ENCODE data around the gene BLMH. TPM values are rescaled to one million over a fixed set of nuclear protein-coding genes. Genes with fewer than 3 reads are reported as not detected.

Gene BLMH
- total RNA-seq, 1 donor from 2014 or later, result 103 TPM

DNA sequence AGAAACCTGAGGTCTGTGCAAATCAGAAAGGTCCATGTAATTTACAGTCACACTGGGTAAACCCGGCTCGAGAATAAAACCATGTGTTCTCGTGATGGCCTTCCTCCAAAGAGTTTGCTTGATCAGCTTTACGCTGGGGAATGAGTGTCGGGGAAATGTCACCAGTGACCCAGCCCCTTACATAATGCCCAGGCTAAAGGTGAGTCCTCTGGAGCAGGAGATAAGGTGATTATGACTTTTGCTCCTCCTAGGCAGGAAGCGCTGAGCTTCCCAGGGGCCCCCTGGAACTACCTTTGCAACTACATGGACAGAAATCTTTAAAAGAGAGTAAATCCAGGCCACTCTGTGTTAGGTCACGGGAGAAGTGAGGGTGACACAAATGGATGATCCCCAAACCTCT is 71.9 kb downstream of the BLMH start:
- no peaks in the 10 kb centered on the region for H3K4me1 Mint-ChIP-seq (ENCODE audit: low read depth, unreplicated experiment)
- no peak overlapping the region for H3K27ac Mint-ChIP-seq (ENCODE audit: unreplicated experiment)
- peaks cover 2% of the 10 kb centered on the region for H3K9me3 Mint-ChIP-seq (ENCODE audit: unreplicated experiment)
- H3K27me3 Mint-ChIP-seq (ENCODE audit: unreplicated experiment), result no peaks in the 10 kb centered on the region
- no peak for TF ChIP-seq CTCF (IDR thresholded peaks at IDR 0.05; ENCODE audit: partially characterized antibody, unreplicated experiment)
- DNase-seq, result no peak
- H3K4me3 Mint-ChIP-seq (ENCODE audit: unreplicated experiment), result no peak overlapping the region
- H3K36me3 Mint-ChIP-seq (ENCODE audit: unreplicated experiment), result no peaks in the 10 kb centered on the region

GRCh38 chr17:30219315-30219714 is 72.4 kb downstream of the BLMH start:
- no peaks in the 10 kb centered on the region for H3K27me3 Mint-ChIP-seq (ENCODE audit: unreplicated experiment)
- no peak for TF ChIP-seq CTCF (IDR thresholded peaks at IDR 0.05; ENCODE audit: partially characterized antibody, unreplicated experiment)
- H3K4me1 Mint-ChIP-seq (ENCODE audit: low read depth, unreplicated experiment), result no peaks in the 10 kb centered on the region
- DNase-seq, result no peak
- H3K27ac Mint-ChIP-seq (ENCODE audit: unreplicated experiment), result no peak overlapping the region
- no peaks in the 10 kb centered on the region for H3K36me3 Mint-ChIP-seq (ENCODE audit: unreplicated experiment)
- H3K4me3 Mint-ChIP-seq (ENCODE audit: unreplicated experiment), result no peak overlapping the region
- peaks cover 2% of the 10 kb centered on the region for H3K9me3 Mint-ChIP-seq (ENCODE audit: unreplicated experiment)

DNA sequence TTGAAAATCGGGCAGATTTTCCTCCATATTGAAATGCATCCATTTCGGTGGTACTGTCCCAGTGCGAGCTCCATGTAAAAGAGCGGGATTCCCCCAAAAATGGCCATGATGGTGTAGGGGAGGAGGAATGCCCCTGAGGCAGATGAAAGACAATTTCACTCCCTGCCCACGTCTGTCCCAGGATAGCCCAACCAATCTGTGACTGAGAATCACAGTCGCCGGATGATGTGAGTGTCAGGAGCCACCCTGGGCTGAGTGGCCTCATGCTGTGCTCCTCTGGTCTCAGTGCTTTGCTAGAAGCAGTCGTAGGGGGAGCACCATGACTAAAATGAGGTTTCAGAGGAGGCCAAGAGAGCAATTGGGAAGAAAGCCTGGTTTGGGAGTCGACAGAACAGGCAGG is 72.9 kb downstream of the BLMH start:
- H3K27me3 Mint-ChIP-seq (ENCODE audit: unreplicated experiment), result no peaks in the 10 kb centered on the region
- DNase-seq, result no peak
- H3K4me1 Mint-ChIP-seq (ENCODE audit: low read depth, unreplicated experiment), result no peaks in the 10 kb centered on the region
- no peak overlapping the region for H3K4me3 Mint-ChIP-seq (ENCODE audit: unreplicated experiment)
- H3K27ac Mint-ChIP-seq (ENCODE audit: unreplicated experiment), result no peak overlapping the region
- TF ChIP-seq CTCF (IDR thresholded peaks at IDR 0.05; ENCODE audit: partially characterized antibody, unreplicated experiment), result no peak
- H3K36me3 Mint-ChIP-seq (ENCODE audit: unreplicated experiment), result no peaks in the 10 kb centered on the region
- peaks cover 2% of the 10 kb centered on the region for H3K9me3 Mint-ChIP-seq (ENCODE audit: unreplicated experiment)

DNA sequence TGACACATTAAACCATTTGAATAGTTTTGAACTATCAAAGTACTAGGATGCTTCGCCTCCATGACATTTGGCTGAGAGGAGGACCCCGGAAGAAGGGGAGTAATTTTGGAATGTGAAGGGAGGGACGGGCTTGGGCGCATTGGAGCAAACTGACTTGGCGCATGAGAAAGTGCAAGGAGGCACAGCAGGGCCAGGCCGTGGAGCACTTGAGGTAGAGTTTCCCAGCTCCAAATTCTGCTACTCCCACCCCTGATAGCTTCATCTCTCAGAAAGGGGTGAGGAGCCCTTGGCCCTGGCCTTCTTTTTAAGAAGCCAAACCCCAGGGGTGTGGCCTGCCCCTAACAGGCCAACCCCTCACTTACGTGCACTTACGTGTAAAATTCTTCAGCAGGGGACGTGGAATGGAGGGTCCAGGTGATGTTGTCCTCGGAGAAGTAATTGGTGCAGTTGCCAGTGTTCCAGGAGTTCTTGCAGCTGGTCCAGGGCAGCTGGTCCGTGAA is 73.9 kb downstream of the BLMH start:
- no peaks in the 10 kb centered on the region for H3K36me3 Mint-ChIP-seq (ENCODE audit: unreplicated experiment)
- H3K4me3 Mint-ChIP-seq (ENCODE audit: unreplicated experiment), result no peak overlapping the region
- no peak for DNase-seq
- H3K4me1 Mint-ChIP-seq (ENCODE audit: low read depth, unreplicated experiment), result no peaks in the 10 kb centered on the region
- no peak for TF ChIP-seq CTCF (IDR thresholded peaks at IDR 0.05; ENCODE audit: partially characterized antibody, unreplicated experiment)
- H3K27me3 Mint-ChIP-seq (ENCODE audit: unreplicated experiment), result no peaks in the 10 kb centered on the region
- H3K9me3 Mint-ChIP-seq (ENCODE audit: unreplicated experiment), result peaks cover 2% of the 10 kb centered on the region
- H3K27ac Mint-ChIP-seq (ENCODE audit: unreplicated experiment), result no peak overlapping the region

GRCh38 chr17:30217054-30217453 is 74.7 kb downstream of the BLMH start:
- H3K27me3 Mint-ChIP-seq (ENCODE audit: unreplicated experiment), result no peaks in the 10 kb centered on the region
- no peak overlapping the region for H3K27ac Mint-ChIP-seq (ENCODE audit: unreplicated experiment)
- no peak for TF ChIP-seq CTCF (IDR thresholded peaks at IDR 0.05; ENCODE audit: partially characterized antibody, unreplicated experiment)
- H3K4me3 Mint-ChIP-seq (ENCODE audit: unreplicated experiment), result no peak overlapping the region
- no peaks in the 10 kb centered on the region for H3K36me3 Mint-ChIP-seq (ENCODE audit: unreplicated experiment)
- H3K4me1 Mint-ChIP-seq (ENCODE audit: low read depth, unreplicated experiment), result no peaks in the 10 kb centered on the region
- DNase-seq, result no peak
- peaks cover 2% of the 10 kb centered on the region for H3K9me3 Mint-ChIP-seq (ENCODE audit: unreplicated experiment)

Data from glutamatergic neuron (in vitro differentiated cells).